GM21529 (cell line): ENCODE measurements around the gene GARNL3.

Experiments
- ATAC-seq: cut with Tn5 transposase; IDR thresholded peaks from one replicate; pipeline ENCODE4 v1.9.1; 2021; ENCODE audit not compliant: unreplicated experiment

Gene GARNL3

GRCh38 chr9:127346584-127346983 is 82.0 kb downstream of the GARNL3 start:
- ATAC-seq = no peak

GRCh38 chr9:127347831-127348776 is 83.5 kb downstream of the GARNL3 start:
- ATAC-seq = no peak

DNA sequence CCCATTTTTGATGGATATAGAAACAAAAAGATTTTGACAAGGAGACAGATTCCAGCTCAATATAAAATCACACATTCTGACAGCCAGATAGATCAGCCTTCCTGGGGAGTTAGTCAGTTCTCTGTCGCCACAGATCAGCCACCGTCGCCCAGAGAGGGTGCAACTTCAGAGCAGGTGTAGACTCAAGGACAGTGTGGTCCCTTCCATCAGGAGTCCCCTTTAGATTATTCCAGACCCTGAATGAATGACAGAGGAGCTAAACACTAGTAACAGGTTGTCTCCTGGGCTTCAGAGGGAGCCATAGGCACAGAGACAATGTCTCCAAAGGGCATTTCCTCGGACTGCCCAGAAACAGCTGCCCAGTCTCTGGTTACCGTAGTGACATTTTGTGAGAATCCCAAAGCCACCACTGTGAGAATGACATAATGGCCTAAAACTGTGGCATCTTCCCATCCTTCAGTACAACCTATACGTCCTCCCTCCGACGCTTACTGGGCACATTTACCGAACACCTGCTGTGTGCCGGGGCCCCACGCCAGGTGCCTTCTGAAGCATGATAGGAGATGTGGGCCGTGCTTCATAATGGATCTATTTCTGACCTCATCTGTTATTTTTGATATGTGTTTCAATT is 85.0 kb downstream of the GARNL3 start:
- ATAC-seq = no peak

- no peak for ATAC-seq
These were observed 86.9 kb downstream of the GARNL3 start for GRCh38 chr9:127351182-127352166.

DNA sequence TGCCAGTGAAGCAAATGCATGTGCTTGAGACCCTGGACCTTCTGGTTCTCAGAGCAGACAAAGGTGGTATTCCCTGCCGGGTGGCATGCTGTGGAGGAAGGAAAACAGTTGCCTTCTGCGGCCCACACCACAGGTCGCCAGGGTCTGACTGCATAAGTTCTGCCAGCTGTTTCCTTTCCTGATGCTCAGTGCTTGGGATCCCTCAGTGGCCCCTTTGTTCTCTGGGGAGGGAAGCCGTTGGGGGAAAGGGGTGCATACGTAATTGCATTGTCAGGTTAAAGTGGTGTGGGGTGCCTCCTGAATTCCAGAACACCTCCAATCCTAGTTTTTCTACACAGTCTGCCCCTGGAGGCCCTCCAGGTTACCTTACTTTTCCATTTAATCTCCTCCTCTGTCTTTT is 89.3 kb downstream of the GARNL3 start:
- no peak for ATAC-seq

DNA sequence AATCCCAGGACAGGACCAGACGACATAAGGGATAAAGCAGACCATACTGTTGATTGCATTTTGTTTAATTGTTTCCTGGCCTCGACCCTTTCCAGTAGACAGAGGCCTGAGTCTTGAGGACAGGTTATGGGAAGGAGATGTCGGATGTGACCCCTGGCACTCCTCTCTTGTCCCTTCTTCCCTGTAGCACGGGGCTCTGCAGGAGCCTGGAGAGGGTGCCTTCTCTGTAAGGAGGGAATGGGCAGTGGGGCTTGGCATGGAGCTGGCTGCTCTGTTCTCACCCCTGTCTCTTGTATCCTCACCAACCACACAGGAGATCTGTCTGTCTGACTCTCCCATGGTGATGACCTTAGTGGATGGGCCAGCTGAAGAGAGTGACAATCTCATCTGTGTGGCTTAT is 92.3 kb downstream of the GARNL3 start:
- ATAC-seq = no peak

GRCh38 chr9:127358023-127358535 is 93.5 kb downstream of the GARNL3 start:
- no peak for ATAC-seq

DNA sequence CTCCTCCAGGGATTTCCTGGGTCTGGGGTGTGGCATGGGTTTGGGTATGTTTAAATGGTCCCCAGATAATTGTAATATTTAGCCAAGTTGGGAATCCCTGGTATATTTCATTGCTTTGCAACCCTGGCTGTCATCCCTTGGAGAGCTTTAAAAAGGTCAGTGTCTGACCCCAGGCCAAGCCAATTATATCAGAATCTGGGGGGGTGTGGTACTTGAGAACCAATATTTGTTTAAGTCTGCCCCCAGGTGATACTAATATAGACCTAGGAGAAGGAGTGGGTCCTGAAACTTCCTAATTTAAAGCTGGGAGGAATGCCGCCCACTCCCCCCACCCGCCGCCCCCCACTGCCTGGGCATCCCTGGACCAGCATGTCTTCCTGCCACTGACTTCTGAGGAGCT is 94.2 kb downstream of the GARNL3 start:
- no peak for ATAC-seq

- ATAC-seq = no peak
These were observed 95.7 kb downstream of the GARNL3 start for GRCh38 chr9:127360250-127360649.

DNA sequence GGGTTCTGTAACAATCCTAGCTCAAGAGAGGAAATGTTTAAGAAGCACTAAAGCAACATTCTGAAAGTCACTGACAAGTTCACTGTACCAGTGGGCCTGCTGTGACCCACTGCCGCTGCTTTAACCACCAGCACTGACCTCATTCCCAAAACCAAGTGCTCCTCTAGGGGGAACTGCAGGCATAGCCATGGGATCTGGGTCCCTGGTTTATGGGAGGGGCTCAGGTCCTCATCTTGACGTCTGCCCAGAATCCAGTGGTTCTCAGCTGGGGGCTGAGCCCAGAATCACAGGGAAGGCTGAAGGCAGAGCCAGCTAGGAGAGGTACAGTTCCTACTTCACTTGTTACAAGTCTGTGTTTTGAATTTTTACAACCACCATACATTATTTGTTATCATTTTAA is 96.3 kb downstream of the GARNL3 start:
- ATAC-seq = no peak

GRCh38 chr9:127361561-127361960 is 97.0 kb downstream of the GARNL3 start:
- no peak for ATAC-seq

- ATAC-seq = no peak
These were observed 98.3 kb downstream of the GARNL3 start for GRCh38 chr9:127362829-127363228.

DNA sequence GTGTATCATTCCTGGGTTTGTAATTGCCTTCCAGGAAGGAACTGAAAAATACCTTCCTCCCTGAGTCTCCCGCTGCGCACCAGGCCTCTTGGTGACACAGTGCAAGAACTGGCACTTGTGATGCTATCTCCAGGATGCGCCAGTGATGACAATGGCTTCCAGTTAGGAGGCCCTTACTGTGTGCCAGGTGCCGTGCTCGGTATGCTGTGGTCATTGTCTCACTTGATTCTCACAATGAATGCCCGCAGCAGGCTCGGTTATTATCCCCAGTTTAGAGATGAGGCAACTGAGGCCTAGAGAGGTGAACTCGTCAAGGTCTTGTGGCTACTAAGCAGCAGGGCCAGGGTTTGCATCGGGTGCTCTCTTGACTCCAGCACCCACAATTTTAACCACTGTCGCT is 100.9 kb downstream of the GARNL3 start:
- no peak for ATAC-seq

DNA sequence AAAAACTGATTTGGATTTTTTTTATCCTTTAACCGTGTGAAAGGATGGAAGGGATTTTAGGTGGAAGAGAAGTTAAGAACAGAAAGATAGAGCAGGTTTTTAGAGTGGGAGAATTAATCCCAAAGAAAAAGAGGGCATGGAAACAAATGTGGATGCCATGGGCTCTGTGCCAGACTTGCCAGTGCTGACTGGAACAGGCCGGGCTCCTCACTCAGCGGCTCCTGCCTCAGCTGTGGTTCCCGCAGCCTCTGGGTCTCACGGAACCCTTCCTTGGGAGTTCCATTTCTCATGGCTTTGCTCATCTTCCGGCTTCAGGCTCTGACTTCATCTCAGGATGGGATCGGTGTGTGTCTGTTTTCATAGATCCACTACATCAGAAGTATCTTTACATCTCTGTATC is 102.0 kb downstream of the GARNL3 start:
- no peak for ATAC-seq

DNA sequence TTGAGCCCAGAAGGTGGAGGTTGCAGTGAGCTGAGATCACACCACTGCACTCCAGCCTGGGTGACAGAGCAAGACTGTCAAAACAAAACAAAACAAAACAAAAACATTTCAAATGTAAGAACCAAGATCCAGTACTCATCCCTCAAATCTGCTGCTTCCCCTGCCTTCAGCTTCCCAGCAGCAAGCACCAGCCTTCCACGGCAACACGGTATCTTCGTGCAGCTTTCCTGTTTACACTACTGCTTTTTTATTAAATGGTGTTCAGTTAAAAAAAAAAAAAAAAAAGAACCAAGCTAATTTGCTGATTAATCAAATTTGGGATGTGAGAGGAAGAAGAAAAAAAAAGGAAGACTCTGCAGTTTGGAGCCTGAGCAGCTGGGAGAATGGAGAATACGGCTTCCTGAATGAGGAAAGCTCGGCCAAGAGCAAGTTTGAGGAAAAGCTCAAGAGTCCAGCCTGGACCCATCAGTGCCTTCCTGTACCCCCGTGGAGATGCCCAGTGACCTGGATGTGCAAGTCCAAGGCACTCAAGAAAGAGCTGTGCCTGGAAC is 104.4 kb downstream of the GARNL3 start:
- no peak for ATAC-seq

GRCh38 chr9:127369428-127369827 is 104.9 kb downstream of the GARNL3 start:
- no peak for ATAC-seq

DNA sequence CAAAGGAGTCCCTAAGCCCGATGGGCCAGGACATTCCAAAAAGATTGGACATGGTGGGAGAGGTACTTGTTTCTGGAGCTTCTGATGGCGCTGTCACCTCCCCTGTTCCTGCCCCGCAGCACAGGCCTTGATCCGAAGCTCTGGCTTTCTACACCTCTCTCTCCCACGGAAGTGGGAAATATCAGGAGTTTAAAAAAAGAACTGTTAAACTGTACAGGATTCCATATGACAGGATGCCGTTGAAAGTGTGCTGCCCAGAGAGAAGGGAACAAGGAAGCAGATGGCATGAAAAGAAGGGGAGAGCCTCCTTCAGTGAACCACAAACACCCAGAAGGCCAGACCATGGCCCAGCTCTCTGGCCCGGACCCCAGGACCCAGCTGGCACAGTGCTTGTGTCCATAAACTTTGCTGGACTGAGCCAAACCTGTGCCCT is 105.6 kb downstream of the GARNL3 start:
- no peak for ATAC-seq

GRCh38 chr9:127370672-127371648 is 106.4 kb downstream of the GARNL3 start:
- ATAC-seq = no peak

GRCh38 chr9:127380479-127380878 is 115.9 kb downstream of the GARNL3 start:
- no peak for ATAC-seq
